ENCODE results near the gene FAM83D. TPM values are rescaled to one million over a fixed set of nuclear protein-coding genes. Genes with fewer than 3 reads are reported as not detected.

FAM83D gene
- total and polyA plus RNA-seq, 2 experiments from 2014 or later: 33.3 to 91.3 TPM

GRCh38 chr20:38926934-38927616 lies 858 bp downstream of the FAM83D start:
- peaks cover 10% of the 10 kb centered on the region for H3K27me3 Mint-ChIP-seq (ENCODE audit: insufficient read depth, low read depth, poor library complexity)
- peaks cover 45% of the 10 kb centered on the region for H4K20me1 ChIP-seq (replicated peaks; ENCODE audit: insufficient read depth)
- peak overlapping the region; percentile 90 for H3K4me3 Mint-ChIP-seq
- H3K4me1 ChIP-seq (ENCODE audit: insufficient read depth): peaks cover 24% of the 10 kb centered on the region
- H3K27ac ChIP-seq (ENCODE audit: low read depth): no peak overlapping the region
- no peaks in the 10 kb centered on the region for H3K27me3 ChIP-seq (ENCODE audit: insufficient read depth)
- H3K4me2 ChIP-seq: peak overlapping the region; percentile 99
- H3K79me2 ChIP-seq (replicated peaks; ENCODE audit: insufficient read depth): peaks cover 55% of the 10 kb centered on the region
- peak overlapping the region; percentile 94 for H3K4me3 ChIP-seq
- DNase-seq (ENCODE audit: low spot score) (no peak), ATAC-seq (peak; percentile 19)
- H2AFZ ChIP-seq: no peak overlapping the region
- H3K9me3 Mint-ChIP-seq: no peaks in the 10 kb centered on the region
- H3K9me2 ChIP-seq (ENCODE audit: insufficient read depth): no peaks in the 10 kb centered on the region
- H3F3A ChIP-seq (replicated peaks; ENCODE audit: low read depth): no peaks in the 10 kb centered on the region
- TF ChIP-seq ETS1 (IDR thresholded peaks at IDR 0.05) (no peak), STAT1 (IDR thresholded peaks at IDR 0.05; ENCODE audit: unreplicated experiment) (no peak), EZH2phosphoT487 (IDR thresholded peaks at IDR 0.05; ENCODE audit: unreplicated experiment) (no peak), ZNF462 (CRISPR knock-in tag; IDR thresholded peaks at IDR 0.05) (no peak), ZNF331 (CRISPR knock-in tag; IDR thresholded peaks at IDR 0.05; ENCODE audit: low read depth) (no peak), REST (IDR thresholded peaks at IDR 0.05; ENCODE audit: unreplicated experiment) (no peak), JUNB (IDR thresholded peaks at IDR 0.05; ENCODE audit: unreplicated experiment) (no peak), EZH2 (IDR thresholded peaks at IDR 0.05; ENCODE audit: low read depth, unreplicated experiment) (no peak), ZNF114 (CRISPR knock-in tag; IDR thresholded peaks at IDR 0.05) (no peak), NANOG (IDR thresholded peaks at IDR 0.05; ENCODE audit: borderline replicate concordance) (no peak), POLR2AphosphoS5 (IDR thresholded peaks at IDR 0.05; ENCODE audit: low read depth) (no peak), CREB1 (CRISPR knock-in tag; IDR thresholded peaks at IDR 0.05; ENCODE audit: low read depth) (no peak)
- TF ChIP-seq, protein P1, sequence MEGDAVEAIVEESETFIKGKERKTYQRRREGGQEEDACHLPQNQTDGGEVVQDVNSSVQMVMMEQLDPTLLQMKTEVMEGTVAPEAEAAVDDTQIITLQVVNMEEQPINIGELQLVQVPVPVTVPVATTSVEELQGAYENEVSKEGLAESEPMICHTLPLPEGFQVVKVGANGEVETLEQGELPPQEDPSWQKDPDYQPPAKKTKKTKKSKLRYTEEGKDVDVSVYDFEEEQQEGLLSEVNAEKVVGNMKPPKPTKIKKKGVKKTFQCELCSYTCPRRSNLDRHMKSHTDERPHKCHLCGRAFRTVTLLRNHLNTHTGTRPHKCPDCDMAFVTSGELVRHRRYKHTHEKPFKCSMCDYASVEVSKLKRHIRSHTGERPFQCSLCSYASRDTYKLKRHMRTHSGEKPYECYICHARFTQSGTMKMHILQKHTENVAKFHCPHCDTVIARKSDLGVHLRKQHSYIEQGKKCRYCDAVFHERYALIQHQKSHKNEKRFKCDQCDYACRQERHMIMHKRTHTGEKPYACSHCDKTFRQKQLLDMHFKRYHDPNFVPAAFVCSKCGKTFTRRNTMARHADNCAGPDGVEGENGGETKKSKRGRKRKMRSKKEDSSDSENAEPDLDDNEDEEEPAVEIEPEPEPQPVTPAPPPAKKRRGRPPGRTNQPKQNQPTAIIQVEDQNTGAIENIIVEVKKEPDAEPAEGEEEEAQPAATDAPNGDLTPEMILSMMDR (conservative IDR thresholded peaks at IDR 0.05; ENCODE audit: low read depth in 2 of 2): no peak
- H3K4me1 Mint-ChIP-seq: peaks cover 22% of the 10 kb centered on the region
- no peaks in the 10 kb centered on the region; the same call in 1 of the 2 replicates for H3K36me3 ChIP-seq (ENCODE audit: insufficient read depth)
- peaks cover 19% of the 10 kb centered on the region for H3K36me3 Mint-ChIP-seq (ENCODE audit: low read depth)
- no peak overlapping the region for H3K27ac Mint-ChIP-seq

Data from GM23338 (cell line).